Measurements from ENCODE around the gene CYTL1. TPM values are rescaled to one million over a fixed set of nuclear protein-coding genes. Genes with fewer than 3 reads are reported as not detected.
"Not testable (repeated sequence)": the region's sequence is repeated elsewhere in the genome, so short reads cannot be mapped to it uniquely, and the experiment has no call there.

The CYTL1 gene
- total RNA-seq, 1 donor from 2014 or later, result 67.3 TPM

DNA sequence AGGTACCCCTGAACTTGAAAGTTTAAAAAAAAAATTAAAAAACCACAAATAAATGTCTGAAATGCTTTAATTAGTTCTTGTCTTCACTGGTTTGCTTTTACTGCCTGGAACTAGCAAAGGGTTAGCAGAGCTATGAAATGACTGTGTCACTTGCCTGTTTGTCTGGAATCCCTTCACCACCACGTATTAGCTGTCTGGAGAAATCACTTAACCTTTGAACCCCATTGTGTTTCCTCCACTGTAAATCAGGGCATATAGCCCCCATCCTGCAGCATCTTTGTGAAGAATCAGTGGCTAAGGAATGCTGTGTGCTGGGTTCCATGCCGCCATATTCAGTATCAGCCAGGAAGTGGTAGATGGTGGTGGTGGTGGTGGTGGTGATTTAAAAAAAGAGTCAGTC lies 6.3 kb downstream of the CYTL1 start:
- Mint-ChIP-seq H3K4me1 (ENCODE audit: low read depth) (peaks cover 10% of the 10 kb centered on the region), H3K27me3 (ENCODE audit: low read depth) (no peaks in the 10 kb centered on the region)
- no peak for DNase-seq (ENCODE audit: low spot score)

DNA sequence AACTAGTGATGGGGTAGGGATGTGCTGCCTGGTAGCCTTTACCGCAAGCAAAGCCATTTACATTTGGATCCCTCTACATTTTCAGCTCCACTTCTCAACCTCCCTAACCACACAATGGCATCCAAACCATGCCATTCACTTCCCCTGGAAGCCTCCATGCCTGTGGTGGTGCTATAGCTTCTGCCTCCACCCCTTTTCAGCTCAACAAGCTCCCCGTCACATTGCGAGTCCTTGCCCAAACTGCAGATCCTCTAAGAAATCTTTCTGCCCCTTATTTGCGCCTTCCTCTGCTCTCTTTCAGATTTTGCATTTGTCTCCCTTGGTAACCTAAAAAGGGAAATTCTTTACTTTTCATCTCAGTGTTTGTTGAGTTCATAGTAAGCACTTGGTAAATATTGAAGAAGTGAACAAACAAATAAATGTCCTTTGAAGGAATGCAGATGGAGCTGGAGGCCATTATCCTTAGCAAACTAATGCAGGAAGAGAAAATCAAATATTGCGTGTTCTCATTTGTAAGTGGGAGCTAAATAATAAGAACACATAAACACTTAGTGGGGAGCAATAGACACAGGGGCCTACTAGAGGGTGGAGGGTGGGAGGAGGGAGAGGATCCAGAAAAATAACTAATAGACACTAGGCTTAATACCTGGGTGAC lies 6.9 kb downstream of the CYTL1 start:
- Mint-ChIP-seq H3K36me3 (ENCODE audit: low read depth) (no peaks in the 10 kb centered on the region), H3K27ac (ENCODE audit: unreplicated experiment) (no peak overlapping the region), H3K27me3 (ENCODE audit: low read depth) (no peaks in the 10 kb centered on the region), H3K9me3 (ENCODE audit: low read depth) (no peaks in the 10 kb centered on the region), H3K4me3 (ENCODE audit: unreplicated experiment) (no peak overlapping the region), H3K4me1 (ENCODE audit: low read depth) (peaks cover 8% of the 10 kb centered on the region)
- TF ChIP-seq, protein P1, sequence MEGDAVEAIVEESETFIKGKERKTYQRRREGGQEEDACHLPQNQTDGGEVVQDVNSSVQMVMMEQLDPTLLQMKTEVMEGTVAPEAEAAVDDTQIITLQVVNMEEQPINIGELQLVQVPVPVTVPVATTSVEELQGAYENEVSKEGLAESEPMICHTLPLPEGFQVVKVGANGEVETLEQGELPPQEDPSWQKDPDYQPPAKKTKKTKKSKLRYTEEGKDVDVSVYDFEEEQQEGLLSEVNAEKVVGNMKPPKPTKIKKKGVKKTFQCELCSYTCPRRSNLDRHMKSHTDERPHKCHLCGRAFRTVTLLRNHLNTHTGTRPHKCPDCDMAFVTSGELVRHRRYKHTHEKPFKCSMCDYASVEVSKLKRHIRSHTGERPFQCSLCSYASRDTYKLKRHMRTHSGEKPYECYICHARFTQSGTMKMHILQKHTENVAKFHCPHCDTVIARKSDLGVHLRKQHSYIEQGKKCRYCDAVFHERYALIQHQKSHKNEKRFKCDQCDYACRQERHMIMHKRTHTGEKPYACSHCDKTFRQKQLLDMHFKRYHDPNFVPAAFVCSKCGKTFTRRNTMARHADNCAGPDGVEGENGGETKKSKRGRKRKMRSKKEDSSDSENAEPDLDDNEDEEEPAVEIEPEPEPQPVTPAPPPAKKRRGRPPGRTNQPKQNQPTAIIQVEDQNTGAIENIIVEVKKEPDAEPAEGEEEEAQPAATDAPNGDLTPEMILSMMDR (IDR thresholded peaks at IDR 0.05), result no peak
- DNase-seq (ENCODE audit: low spot score), result no peak

More for the DNA sequence above, 6.3 kb downstream of the CYTL1 start:
- Mint-ChIP-seq H3K36me3 (ENCODE audit: low read depth) (no peaks in the 10 kb centered on the region), H3K9me3 (ENCODE audit: low read depth) (no peaks in the 10 kb centered on the region), H3K27ac (ENCODE audit: unreplicated experiment) (no peak overlapping the region), H3K4me3 (ENCODE audit: unreplicated experiment) (no peak overlapping the region)
- TF ChIP-seq, protein P1 (IDR thresholded peaks at IDR 0.05), result no peak

DNA sequence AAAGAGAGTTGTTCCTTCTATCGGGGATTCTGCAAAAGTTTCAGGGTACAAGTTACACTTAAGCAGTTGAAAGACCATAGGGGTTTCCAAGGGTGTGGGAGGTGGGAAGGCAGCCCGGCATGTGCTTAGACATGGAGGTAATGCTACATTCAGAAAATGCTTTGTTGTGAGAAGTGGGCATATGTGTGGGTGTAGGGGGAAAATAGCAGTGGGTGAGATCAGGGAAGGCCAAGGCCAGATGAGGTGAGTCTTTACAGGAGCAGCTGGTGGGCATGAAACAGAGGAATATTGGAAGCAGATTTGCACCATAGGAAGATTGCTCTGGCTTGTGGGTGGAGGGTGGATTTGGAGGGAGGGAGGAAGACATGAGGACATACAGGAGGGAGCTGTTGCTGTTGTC lies 8.3 kb downstream of the CYTL1 start:
- no peak for DNase-seq (ENCODE audit: low spot score)
- no peak overlapping the region for H3K4me3 Mint-ChIP-seq (ENCODE audit: unreplicated experiment)

DNA sequence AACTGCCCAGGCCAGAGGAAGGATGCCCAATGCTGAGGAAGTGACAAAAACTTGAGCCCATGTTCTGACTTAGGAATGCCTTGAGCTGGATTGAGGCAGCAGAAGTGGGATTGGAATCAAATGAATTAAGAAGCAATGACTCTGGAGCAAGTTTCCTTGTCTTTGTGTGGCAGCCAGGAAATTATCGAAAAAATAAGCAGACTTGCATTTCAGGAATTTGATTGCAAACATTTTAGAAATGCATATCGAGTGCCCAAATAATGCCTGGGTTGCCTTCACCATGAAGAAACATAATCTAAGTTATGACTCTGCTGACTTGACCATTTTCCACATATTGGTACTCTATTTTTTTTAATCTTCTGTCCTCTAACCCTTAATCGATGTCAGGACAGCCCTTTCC lies 9.5 kb downstream of the CYTL1 start:
- no peak for DNase-seq (ENCODE audit: low spot score)
- H3K27me3 Mint-ChIP-seq (ENCODE audit: low read depth), result no peaks in the 10 kb centered on the region
- no peak overlapping the region for H3K4me3 Mint-ChIP-seq (ENCODE audit: unreplicated experiment)
- H3K9me3 Mint-ChIP-seq (ENCODE audit: low read depth), result no peaks in the 10 kb centered on the region
- no peak overlapping the region for H3K27ac Mint-ChIP-seq (ENCODE audit: unreplicated experiment)
- TF ChIP-seq, protein P1 (IDR thresholded peaks at IDR 0.05), result no peak
- no peaks in the 10 kb centered on the region for H3K36me3 Mint-ChIP-seq (ENCODE audit: low read depth)
- H3K4me1 Mint-ChIP-seq (ENCODE audit: low read depth), result peaks cover 8% of the 10 kb centered on the region

More for the DNA sequence above, 8.3 kb downstream of the CYTL1 start:
- no peaks in the 10 kb centered on the region for H3K27me3 Mint-ChIP-seq (ENCODE audit: low read depth)
- TF ChIP-seq, protein P1 (IDR thresholded peaks at IDR 0.05), result no peak
- peaks cover 8% of the 10 kb centered on the region for H3K4me1 Mint-ChIP-seq (ENCODE audit: low read depth)
- no peak overlapping the region for H3K27ac Mint-ChIP-seq (ENCODE audit: unreplicated experiment)
- no peaks in the 10 kb centered on the region for H3K36me3 Mint-ChIP-seq (ENCODE audit: low read depth)
- H3K9me3 Mint-ChIP-seq (ENCODE audit: low read depth), result no peaks in the 10 kb centered on the region

DNA sequence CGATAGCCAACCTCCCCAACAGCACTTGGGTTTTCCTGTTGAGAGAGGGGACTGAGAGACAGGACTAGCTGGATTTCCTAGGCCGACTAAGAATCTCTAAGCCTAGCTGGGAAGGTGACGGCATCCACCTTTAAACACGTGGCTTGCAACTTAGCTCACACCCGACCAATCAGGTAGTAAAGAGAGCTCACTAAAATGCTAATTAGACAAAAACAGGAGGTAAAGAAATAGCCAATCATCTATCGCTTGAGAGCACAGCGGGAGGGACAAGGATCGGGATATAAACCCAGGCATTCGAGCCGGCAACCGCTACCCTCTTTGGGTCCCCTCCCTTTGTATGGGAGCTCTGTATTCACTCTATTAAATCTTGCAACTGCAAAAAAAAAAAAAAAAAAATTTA lies 12.3 kb downstream of the CYTL1 start:
- H3K4me3 Mint-ChIP-seq (ENCODE audit: unreplicated experiment); H3K27me3 Mint-ChIP-seq (ENCODE audit: low read depth); H3K27ac Mint-ChIP-seq (ENCODE audit: unreplicated experiment); H3K36me3 Mint-ChIP-seq (ENCODE audit: low read depth); DNase-seq (ENCODE audit: low spot score); H3K4me1 Mint-ChIP-seq (ENCODE audit: low read depth); H3K9me3 Mint-ChIP-seq (ENCODE audit: low read depth): not testable (repeated sequence)

DNA sequence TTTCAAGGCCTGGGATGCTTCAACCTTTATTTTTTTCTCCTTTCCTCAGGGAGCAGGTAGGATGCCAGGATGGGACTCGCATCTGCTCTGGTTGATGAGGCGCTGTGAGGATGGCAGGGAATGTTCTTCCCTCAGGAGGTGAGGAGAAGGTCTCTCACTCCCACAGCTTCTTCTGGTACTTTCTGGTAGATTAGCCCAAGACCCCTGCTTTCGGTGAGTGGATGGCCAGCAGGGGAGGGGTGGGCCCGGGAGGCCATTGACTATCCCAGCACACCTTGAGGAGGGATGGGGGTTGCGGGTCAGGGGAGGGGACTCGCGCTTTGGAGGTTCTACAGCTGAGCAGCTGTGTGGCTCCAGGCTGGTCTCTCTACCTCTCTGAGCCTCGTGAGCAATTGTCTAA lies 14.8 kb downstream of the CYTL1 start:
- H3K36me3 Mint-ChIP-seq (ENCODE audit: low read depth), result peaks cover 1% of the 10 kb centered on the region
- H3K9me3 Mint-ChIP-seq (ENCODE audit: low read depth), result no peaks in the 10 kb centered on the region
- no peak overlapping the region for H3K4me3 Mint-ChIP-seq (ENCODE audit: unreplicated experiment)
- no peak for DNase-seq (ENCODE audit: low spot score)
- no peak overlapping the region for H3K27ac Mint-ChIP-seq (ENCODE audit: unreplicated experiment)
- TF ChIP-seq, protein P1 (IDR thresholded peaks at IDR 0.05), result no peak
- peaks cover 2% of the 10 kb centered on the region for H3K27me3 Mint-ChIP-seq (ENCODE audit: low read depth)
- no peaks in the 10 kb centered on the region for H3K4me1 Mint-ChIP-seq (ENCODE audit: low read depth)

Measured in chondrocyte (in vitro differentiated cells).